ENCODE results near the gene UPK1B.
"Not testable (repeated sequence)": the region's sequence is repeated elsewhere in the genome, so short reads cannot be mapped to it uniquely, and the experiment has no call there.

The UPK1B gene

DNA sequence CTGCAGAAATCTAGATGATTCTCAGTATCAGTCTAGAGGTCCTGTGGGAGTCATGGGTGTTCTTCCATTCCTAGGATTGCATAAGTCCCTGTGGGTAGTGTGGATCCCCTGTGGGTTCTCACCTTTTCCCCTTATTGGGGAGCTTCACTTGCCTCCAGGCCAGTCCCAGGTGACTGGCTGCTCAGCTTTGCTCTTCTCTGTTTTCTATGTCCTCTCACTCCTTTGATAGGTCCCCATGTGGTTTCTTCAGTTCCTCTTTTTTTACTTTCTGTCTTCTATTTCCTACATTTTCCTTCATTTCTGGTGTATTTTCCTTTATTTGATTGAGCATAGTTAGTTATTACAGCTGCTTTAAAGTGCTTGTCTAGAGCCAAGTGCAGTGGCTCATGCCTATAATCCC is 16.5 kb upstream of the UPK1B start:
- no peak for DNase-seq (ENCODE audit: extremely low spot score)
- no peak for TF ChIP-seq CTCF (IDR thresholded peaks at IDR 0.05; ENCODE audit: control extremely low read depth, extremely low read depth, low read depth, missing control alignments)
- ChIA-PET POLR2A (no interaction called here), CTCF (interaction anchor here (0.7 to 2.2 kb wide), 4 partner anchors 10 to 275 kb away, joined by 3 to 7 read pairs (median 4); partner anchors contain the start of genes B4GALT4 and TEX55)

- CTCF ChIA-PET = interaction anchor here (2.2 kb wide), 1 partner anchor 83 kb away, joined by 7 read pairs; the partner anchor contains the start of gene B4GALT4
- TF ChIP-seq CTCF (IDR thresholded peaks at IDR 0.05; ENCODE audit: control extremely low read depth, extremely low read depth, low read depth, missing control alignments) = no peak
- no peak for DNase-seq (ENCODE audit: extremely low spot score)
- POLR2A ChIA-PET = no interaction called here
Measured at GRCh38 chr3:119157971-119158370, 15.4 kb upstream of the UPK1B start.

GRCh38 chr3:119160361-119160760 is 13.0 kb upstream of the UPK1B start:
- CTCF ChIA-PET = no interaction called here
- POLR2A ChIA-PET = no interaction called here
- no peak for DNase-seq (ENCODE audit: extremely low spot score)

DNA sequence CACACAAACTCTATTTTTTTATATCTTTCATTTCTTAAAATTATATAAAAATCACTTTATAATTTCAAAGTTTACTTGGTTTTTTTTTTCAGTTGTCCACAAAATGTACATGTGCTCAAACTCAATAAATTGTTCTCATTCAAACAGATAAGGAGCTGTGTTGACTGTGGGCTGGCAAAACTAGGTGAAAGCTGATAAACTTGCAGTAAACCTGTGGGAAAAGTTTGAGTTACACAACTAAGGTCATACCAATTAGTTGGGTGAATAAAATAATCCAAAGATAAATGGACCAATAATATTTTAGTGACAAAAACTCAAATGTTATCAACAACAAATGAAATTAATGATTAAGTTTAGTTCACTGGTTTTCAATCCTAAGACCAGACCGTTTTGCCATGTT is 12.6 kb upstream of the UPK1B start:
- ChIA-PET CTCF (no interaction called here), POLR2A (no interaction called here)
- DNase-seq (ENCODE audit: extremely low spot score) = no peak
- TF ChIP-seq CTCF (IDR thresholded peaks at IDR 0.05; ENCODE audit: control extremely low read depth, extremely low read depth, low read depth, missing control alignments) = no peak

More at GRCh38 chr3:119160361-119160760, 13.0 kb upstream of the UPK1B start:
- TF ChIP-seq CTCF (IDR thresholded peaks at IDR 0.05; ENCODE audit: control extremely low read depth, extremely low read depth, low read depth, missing control alignments) = no peak

GRCh38 chr3:119161240-119161639 is 12.2 kb upstream of the UPK1B start:
- CTCF ChIA-PET = interaction anchor here (1.2 kb wide), 1 partner anchor 14 kb away, joined by 5 read pairs; no protein-coding TSS in a partner anchor
- POLR2A ChIA-PET = no interaction called here
- no peak for TF ChIP-seq CTCF (IDR thresholded peaks at IDR 0.05; ENCODE audit: control extremely low read depth, extremely low read depth, low read depth, missing control alignments)
- DNase-seq (ENCODE audit: extremely low spot score) = no peak

DNA sequence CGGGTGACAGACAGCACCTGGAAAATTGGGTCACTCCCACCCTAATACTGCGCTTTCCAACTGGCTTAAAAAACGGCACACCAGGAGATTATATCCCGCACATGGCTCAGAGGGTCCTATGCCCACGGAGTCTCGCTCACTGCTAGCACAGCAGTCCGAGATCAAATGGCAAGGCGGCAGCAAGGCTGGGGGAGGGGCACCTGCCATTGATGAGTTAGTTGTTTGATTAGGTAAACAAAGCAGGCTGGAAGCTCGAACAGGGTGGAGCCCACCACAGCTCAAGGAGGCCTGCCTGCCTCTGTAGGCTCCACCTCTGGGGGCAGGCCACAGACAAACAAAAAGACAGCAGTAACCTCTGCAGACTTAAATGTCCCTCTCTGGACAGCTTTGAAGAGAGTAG is 8.7 kb upstream of the UPK1B start:
- DNase-seq (ENCODE audit: extremely low spot score); POLR2A ChIA-PET; CTCF ChIA-PET: not testable (repeated sequence)

- no peak for TF ChIP-seq CTCF (IDR thresholded peaks at IDR 0.05; ENCODE audit: control extremely low read depth, extremely low read depth, low read depth, missing control alignments)
- CTCF ChIA-PET = no interaction called here
- POLR2A ChIA-PET = no interaction called here
- DNase-seq (ENCODE audit: extremely low spot score) = no peak
Measured at GRCh38 chr3:119170821-119171220, 2.6 kb upstream of the UPK1B start.
